PC-3 (cell line): Measurements from ENCODE around the gene BSDC1.

Experiments used
- CTCF ChIP-seq: fragments of 300-600 bp; sonication (generic); conservative IDR thresholded peaks from 2 replicates; pipeline ENCODE4 v1.5.1; 2017; ENCODE audit warnings: antibody characterized with exemption, low read depth, mild to moderate bottlenecking, low read length
- EZH2 ChIP-seq: fragments of 300-600 bp; sonication (generic); IDR thresholded peaks from one replicate; pipeline ENCODE4 v1.6.1; 2017; ENCODE audit warnings: antibody characterized with exemption, mild to moderate bottlenecking, low read length; ENCODE audit not compliant: unreplicated experiment

GRCh38 chr1:32438136-32438535 lies 43.9 kb upstream of the BSDC1 start:
- TF ChIP-seq CTCF (no peak), EZH2 (no peak)
